ENCODE measurements around the gene AK3.
"Not testable (repeated sequence)": the region's sequence is repeated elsewhere in the genome, so short reads cannot be mapped to it uniquely, and the experiment has no call there.

AK3 gene

GRCh38 chr9:4762108-4762885 lies 21.3 kb upstream of the AK3 start:
- Mint-ChIP-seq H3K27ac (peak overlapping the region; percentile 77), H3K36me3 (ENCODE audit: low read depth) (no peaks in the 10 kb centered on the region), H3K4me3 (peak overlapping the region; percentile 73), H3K9me3 (no peaks in the 10 kb centered on the region), H3K27me3 (ENCODE audit: low read depth) (peaks cover 5% of the 10 kb centered on the region), H3K4me1 (ENCODE audit: low read depth) (peaks cover 14% of the 10 kb centered on the region)

- Mint-ChIP-seq H3K27me3 (ENCODE audit: low read depth) (peaks cover 8% of the 10 kb centered on the region), H3K4me1 (ENCODE audit: low read depth) (peaks cover 14% of the 10 kb centered on the region), H3K9me3 (no peaks in the 10 kb centered on the region), H3K27ac (no peak overlapping the region), H3K4me3 (no peak overlapping the region), H3K36me3 (ENCODE audit: low read depth) (no peaks in the 10 kb centered on the region)
Measured at GRCh38 chr9:4760122-4760521, 19.1 kb upstream of the AK3 start.

- H3K27ac Mint-ChIP-seq: no peak overlapping the region
- no peaks in the 10 kb centered on the region for H3K9me3 Mint-ChIP-seq
- H3K4me3 Mint-ChIP-seq: no peak overlapping the region
- H3K27me3 Mint-ChIP-seq (ENCODE audit: low read depth): peaks cover 8% of the 10 kb centered on the region
- peaks cover 3% of the 10 kb centered on the region for H3K4me1 Mint-ChIP-seq (ENCODE audit: low read depth)
- H3K36me3 Mint-ChIP-seq (ENCODE audit: low read depth): no peaks in the 10 kb centered on the region
Measured at GRCh38 chr9:4756420-4756819, 15.4 kb upstream of the AK3 start.

- Mint-ChIP-seq H3K27me3 (ENCODE audit: low read depth) (peaks cover 8% of the 10 kb centered on the region), H3K27ac (no peak overlapping the region), H3K9me3 (no peaks in the 10 kb centered on the region), H3K4me3 (no peak overlapping the region), H3K36me3 (ENCODE audit: low read depth) (no peaks in the 10 kb centered on the region), H3K4me1 (ENCODE audit: low read depth) (peaks cover 3% of the 10 kb centered on the region)
Measured at GRCh38 chr9:4755026-4755609, 14.1 kb upstream of the AK3 start.

GRCh38 chr9:4754530-4754929 lies 13.5 kb upstream of the AK3 start:
- H3K4me3 Mint-ChIP-seq; H3K9me3 Mint-ChIP-seq; H3K27me3 Mint-ChIP-seq (ENCODE audit: low read depth); H3K4me1 Mint-ChIP-seq (ENCODE audit: low read depth); H3K36me3 Mint-ChIP-seq (ENCODE audit: low read depth); H3K27ac Mint-ChIP-seq: not testable (repeated sequence)

- Mint-ChIP-seq H3K4me1 (ENCODE audit: low read depth) (peaks cover 3% of the 10 kb centered on the region), H3K9me3 (no peaks in the 10 kb centered on the region), H3K27me3 (ENCODE audit: low read depth) (no peaks in the 10 kb centered on the region), H3K4me3 (no peak overlapping the region), H3K36me3 (ENCODE audit: low read depth) (no peaks in the 10 kb centered on the region), H3K27ac (no peak overlapping the region)
Measured at GRCh38 chr9:4750023-4750673, 9.1 kb upstream of the AK3 start.

GRCh38 chr9:4748612-4749011 lies 7.6 kb upstream of the AK3 start:
- Mint-ChIP-seq H3K4me3 (no peak overlapping the region), H3K36me3 (ENCODE audit: low read depth) (no peaks in the 10 kb centered on the region), H3K9me3 (no peaks in the 10 kb centered on the region), H3K4me1 (ENCODE audit: low read depth) (peaks cover 2% of the 10 kb centered on the region), H3K27me3 (ENCODE audit: low read depth) (no peaks in the 10 kb centered on the region), H3K27ac (no peak overlapping the region)

GRCh38 chr9:4746278-4747030 lies 5.5 kb upstream of the AK3 start:
- no peak overlapping the region for H3K4me3 Mint-ChIP-seq
- H3K9me3 Mint-ChIP-seq: no peaks in the 10 kb centered on the region
- H3K27ac Mint-ChIP-seq: no peak overlapping the region
- no peaks in the 10 kb centered on the region for H3K36me3 Mint-ChIP-seq (ENCODE audit: low read depth)
- no peaks in the 10 kb centered on the region for H3K27me3 Mint-ChIP-seq (ENCODE audit: low read depth)
- peaks cover 11% of the 10 kb centered on the region for H3K4me1 Mint-ChIP-seq (ENCODE audit: low read depth)

GRCh38 chr9:4743131-4743875 lies 2.3 kb upstream of the AK3 start:
- H3K4me3 Mint-ChIP-seq: no peak overlapping the region
- H3K27ac Mint-ChIP-seq: no peak overlapping the region

GRCh38 chr9:4742246-4742645 lies 1.2 kb upstream of the AK3 start:
- Mint-ChIP-seq H3K36me3 (ENCODE audit: low read depth) (peaks cover 6% of the 10 kb centered on the region), H3K27ac (peak overlapping the region; percentile 87), H3K4me1 (ENCODE audit: low read depth) (peaks cover 24% of the 10 kb centered on the region), H3K4me3 (peak overlapping the region; percentile 85), H3K27me3 (ENCODE audit: low read depth) (no peaks in the 10 kb centered on the region), H3K9me3 (no peaks in the 10 kb centered on the region)

More at GRCh38 chr9:4743131-4743875, 2.3 kb upstream of the AK3 start:
- H3K9me3 Mint-ChIP-seq: no peaks in the 10 kb centered on the region
- H3K4me1 Mint-ChIP-seq (ENCODE audit: low read depth): peaks cover 18% of the 10 kb centered on the region
- H3K27me3 Mint-ChIP-seq (ENCODE audit: low read depth): no peaks in the 10 kb centered on the region
- H3K36me3 Mint-ChIP-seq (ENCODE audit: low read depth): peaks cover 3% of the 10 kb centered on the region

- H3K4me3 Mint-ChIP-seq: peak overlapping the region; percentile 85
- H3K36me3 Mint-ChIP-seq (ENCODE audit: low read depth): peaks cover 8% of the 10 kb centered on the region
- H3K4me1 Mint-ChIP-seq (ENCODE audit: low read depth): peaks cover 29% of the 10 kb centered on the region
- peak overlapping the region; percentile 87 for H3K27ac Mint-ChIP-seq
- H3K27me3 Mint-ChIP-seq (ENCODE audit: low read depth): no peaks in the 10 kb centered on the region
- H3K9me3 Mint-ChIP-seq: no peaks in the 10 kb centered on the region
Measured at GRCh38 chr9:4741365-4742089, 525 bp upstream of the AK3 start.

GRCh38 chr9:4740388-4740637 lies 689 bp downstream of the AK3 start:
- no peaks in the 10 kb centered on the region for H3K27me3 Mint-ChIP-seq (ENCODE audit: low read depth)
- H3K36me3 Mint-ChIP-seq (ENCODE audit: low read depth): peaks cover 8% of the 10 kb centered on the region
- peak overlapping the region; percentile 83 for H3K27ac Mint-ChIP-seq
- H3K9me3 Mint-ChIP-seq: no peaks in the 10 kb centered on the region
- H3K4me1 Mint-ChIP-seq (ENCODE audit: low read depth): peaks cover 31% of the 10 kb centered on the region
- H3K4me3 Mint-ChIP-seq: peak overlapping the region; percentile 91

- Mint-ChIP-seq H3K36me3 (ENCODE audit: low read depth) (peaks cover 8% of the 10 kb centered on the region), H3K27me3 (ENCODE audit: low read depth) (no peaks in the 10 kb centered on the region)
Measured at GRCh38 chr9:4739587-4740387, 1.2 kb downstream of the AK3 start.

More at GRCh38 chr9:4739587-4740387, 1.2 kb downstream of the AK3 start:
- Mint-ChIP-seq H3K9me3 (no peaks in the 10 kb centered on the region), H3K4me1 (ENCODE audit: low read depth) (peaks cover 31% of the 10 kb centered on the region), H3K4me3 (peak overlapping the region; percentile 91), H3K27ac (peak overlapping the region; percentile 83)

Measured in T-helper 1 cell treated with Interleukin-12 subunit alpha and Interleukin-12 subunit beta and Interleukin-4 antibody, amounts not matched to agents 30 μg/mL and 1 μg/mL, for 36 hours (primary cell).